HEK293 (cell line): ENCODE measurements around the gene CNIH3.

Experiments used
- BCL11B ChIP-seq: fragments of 450-650 bp; formaldehyde crosslinking; IDR thresholded peaks from 2 replicates; pipeline ENCODE4 v1.5.1; 2016; ENCODE audit warnings: low read depth, missing biosample characterization, missing genetic modification characterization
- HOXD13 ChIP-seq: sonication (generic); formaldehyde crosslinking; IDR thresholded peaks from 2 replicates; pipeline ENCODE4 v1.8.0; 2022; ENCODE audit warnings: missing genetic modification reagents, borderline replicate concordance
- KLF10 ChIP-seq: fragments of 450-650 bp; IDR thresholded peaks from 2 replicates; pipeline ENCODE4 v1.5.1; 2018; ENCODE audit warnings: missing biosample characterization, mild to moderate bottlenecking, missing genetic modification characterization
- MEIS1 ChIP-seq: sonication (generic); formaldehyde crosslinking; IDR thresholded peaks from 2 replicates; pipeline ENCODE4 v1.8.1; 2022; ENCODE audit warnings: missing genetic modification reagents, mild to moderate bottlenecking, borderline replicate concordance
- MZF1 ChIP-seq: fragments of 450-650 bp; formaldehyde crosslinking; IDR thresholded peaks from 2 replicates; pipeline ENCODE4 v1.5.1; 2017; ENCODE audit warnings: missing biosample characterization, missing genetic modification characterization, borderline replicate concordance
- OVOL3 ChIP-seq: fragments of 450-650 bp; formaldehyde crosslinking; IDR thresholded peaks from 2 replicates; pipeline ENCODE4 v1.5.1; 2016; ENCODE audit warnings: missing biosample characterization, missing genetic modification characterization
- SP2 ChIP-seq: fragments of 450-650 bp; formaldehyde crosslinking; IDR thresholded peaks from 2 replicates; pipeline ENCODE4 v1.5.1; 2016; ENCODE audit warnings: missing biosample characterization, missing genetic modification characterization
- SP3 ChIP-seq: fragments of 450-650 bp; formaldehyde crosslinking; IDR thresholded peaks from 2 replicates; pipeline ENCODE4 v1.5.1; 2016; ENCODE audit warnings: missing biosample characterization, missing genetic modification characterization
- SP7 ChIP-seq: fragments of 450-650 bp; formaldehyde crosslinking; IDR thresholded peaks from 2 replicates; pipeline ENCODE4 v1.5.1; 2016; ENCODE audit warnings: missing biosample characterization, missing genetic modification characterization
- TRIM28 ChIP-seq: IDR thresholded peaks from 2 replicates; pipeline ENCODE4 v1.6.1; 2011; ENCODE audit warnings: low read length, control low read depth, borderline replicate concordance
- ZBTB48 ChIP-seq: fragments of 450-650 bp; formaldehyde crosslinking; IDR thresholded peaks from 2 replicates; pipeline ENCODE4 v1.5.1; 2016; ENCODE audit warnings: missing biosample characterization, missing genetic modification characterization
- ZBTB8A ChIP-seq: fragments of 450-650 bp; formaldehyde crosslinking; IDR thresholded peaks from 2 replicates; pipeline ENCODE4 v1.5.1; 2016; ENCODE audit warnings: missing biosample characterization, missing genetic modification characterization
- ZEB2 ChIP-seq: fragments of 450-650 bp; formaldehyde crosslinking; IDR thresholded peaks from 2 replicates; pipeline ENCODE4 v1.5.1; 2016; ENCODE audit warnings: missing biosample characterization, missing genetic modification characterization
- ZNF10 ChIP-seq: fragments of 450-650 bp; formaldehyde crosslinking; IDR thresholded peaks from 2 replicates; pipeline ENCODE4 v1.5.1; 2017; ENCODE audit warnings: missing biosample characterization, missing genetic modification characterization
- ZNF138 ChIP-seq: fragments of 450-650 bp; formaldehyde crosslinking; IDR thresholded peaks from 2 replicates; pipeline ENCODE4 v1.5.1; 2016; ENCODE audit warnings: missing biosample characterization, missing genetic modification characterization, borderline replicate concordance
- ZNF140 ChIP-seq: fragments of 450-650 bp; formaldehyde crosslinking; IDR thresholded peaks from 2 replicates; pipeline ENCODE4 v1.5.1; 2016; ENCODE audit warnings: missing biosample characterization, missing genetic modification characterization
- ZNF148 ChIP-seq: fragments of 450-650 bp; formaldehyde crosslinking; IDR thresholded peaks from 2 replicates; pipeline ENCODE4 v1.5.0; 2017; ENCODE audit warnings: missing biosample characterization, missing genetic modification characterization, borderline replicate concordance
- ZNF16 ChIP-seq: fragments of 450-650 bp; formaldehyde crosslinking; IDR thresholded peaks from 2 replicates; pipeline ENCODE4 v1.5.1; 2016; ENCODE audit warnings: low read depth, missing biosample characterization, missing genetic modification characterization
- ZNF211 ChIP-seq: fragments of 450-650 bp; formaldehyde crosslinking; IDR thresholded peaks from 2 replicates; pipeline ENCODE4 v1.5.1; 2016; ENCODE audit warnings: low read depth, missing biosample characterization, missing genetic modification characterization
- ZNF214 ChIP-seq: fragments of 450-650 bp; formaldehyde crosslinking; IDR thresholded peaks from 2 replicates; pipeline ENCODE4 v1.5.1; 2017; ENCODE audit warnings: missing biosample characterization, mild to moderate bottlenecking, missing genetic modification characterization, borderline replicate concordance
- ZNF221 ChIP-seq: fragments of 450-650 bp; formaldehyde crosslinking; IDR thresholded peaks from 2 replicates; pipeline ENCODE4 v1.5.1; 2017; ENCODE audit warnings: missing biosample characterization, missing genetic modification characterization, borderline replicate concordance
- ZNF239 ChIP-seq: fragments of 450-650 bp; formaldehyde crosslinking; IDR thresholded peaks from 2 replicates; pipeline ENCODE4 v1.5.1; 2016; ENCODE audit warnings: missing biosample characterization, missing genetic modification characterization
- ZNF292 ChIP-seq: fragments of 450-650 bp; formaldehyde crosslinking; IDR thresholded peaks from 2 replicates; pipeline ENCODE4 v1.5.1; 2016; ENCODE audit warnings: low read depth, missing biosample characterization, missing genetic modification characterization, borderline replicate concordance
- ZNF341 ChIP-seq: fragments of 450-650 bp; formaldehyde crosslinking; IDR thresholded peaks from 2 replicates; pipeline ENCODE4; 2016; ENCODE audit warnings: low read depth, missing biosample characterization, missing genetic modification characterization
- ZNF391 ChIP-seq: fragments of 450-650 bp; formaldehyde crosslinking; IDR thresholded peaks from 2 replicates; pipeline ENCODE4 v1.5.1; 2016; ENCODE audit warnings: low read depth, missing biosample characterization, missing genetic modification characterization, borderline replicate concordance
- ZNF423 ChIP-seq: fragments of 450-650 bp; formaldehyde crosslinking; IDR thresholded peaks from 2 replicates; pipeline ENCODE4 v1.5.1; 2016; ENCODE audit warnings: missing biosample characterization, missing genetic modification characterization
- ZNF473 ChIP-seq: fragments of 450-650 bp; formaldehyde crosslinking; IDR thresholded peaks from 2 replicates; pipeline ENCODE4 v1.5.1; 2017; ENCODE audit warnings: missing biosample characterization, missing genetic modification characterization
- ZNF521 ChIP-seq: fragments of 450-650 bp; formaldehyde crosslinking; IDR thresholded peaks from 2 replicates; pipeline ENCODE4 v1.5.1; 2017; ENCODE audit warnings: missing biosample characterization, mild to moderate bottlenecking, missing genetic modification characterization
- ZNF560 ChIP-seq: fragments of 450-650 bp; formaldehyde crosslinking; IDR thresholded peaks from 2 replicates; pipeline ENCODE4 v1.5.1; 2017; ENCODE audit warnings: missing biosample characterization, missing genetic modification characterization, borderline replicate concordance
- ZNF561 ChIP-seq: fragments of 450-650 bp; IDR thresholded peaks from 2 replicates; pipeline ENCODE4 v1.5.1; 2018; ENCODE audit warnings: missing biosample characterization, missing genetic modification characterization, borderline replicate concordance
- ZNF610 ChIP-seq: fragments of 450-650 bp; formaldehyde crosslinking; IDR thresholded peaks from 2 replicates; pipeline ENCODE4 v1.5.1; 2016; ENCODE audit warnings: missing biosample characterization, missing genetic modification characterization, borderline replicate concordance
- ZNF658 ChIP-seq: fragments of 450-650 bp; formaldehyde crosslinking; IDR thresholded peaks from 2 replicates; pipeline ENCODE4; 2016; ENCODE audit warnings: missing biosample characterization, missing genetic modification characterization
- ZNF677 ChIP-seq: fragments of 450-650 bp; IDR thresholded peaks from 2 replicates; pipeline ENCODE4 v1.5.0; 2018; ENCODE audit warnings: missing biosample characterization, mild to moderate bottlenecking, missing genetic modification characterization, moderate library complexity
- ZNF747 ChIP-seq: fragments of 450-650 bp; formaldehyde crosslinking; IDR thresholded peaks from 2 replicates; pipeline ENCODE4 v1.5.1; 2016; ENCODE audit warnings: missing biosample characterization, missing genetic modification characterization
- ZNF76 ChIP-seq: fragments of 450-650 bp; formaldehyde crosslinking; IDR thresholded peaks from 2 replicates; pipeline ENCODE4; 2016; ENCODE audit warnings: low read depth, missing biosample characterization, missing genetic modification characterization, borderline replicate concordance
- TF ChIP-seq, protein P1 (sequence below): fragments of 450-650 bp; formaldehyde crosslinking; IDR thresholded peaks from 2 replicates; pipeline ENCODE4; 2016; ENCODE audit warnings: missing biosample characterization, missing genetic modification characterization
- TF ChIP-seq, protein P2 (sequence below): fragments of 450-650 bp; formaldehyde crosslinking; IDR thresholded peaks from 2 replicates; pipeline ENCODE4 v1.5.1; 2016; ENCODE audit warnings: missing biosample characterization, missing genetic modification characterization, borderline replicate concordance

Gene CNIH3

DNA sequence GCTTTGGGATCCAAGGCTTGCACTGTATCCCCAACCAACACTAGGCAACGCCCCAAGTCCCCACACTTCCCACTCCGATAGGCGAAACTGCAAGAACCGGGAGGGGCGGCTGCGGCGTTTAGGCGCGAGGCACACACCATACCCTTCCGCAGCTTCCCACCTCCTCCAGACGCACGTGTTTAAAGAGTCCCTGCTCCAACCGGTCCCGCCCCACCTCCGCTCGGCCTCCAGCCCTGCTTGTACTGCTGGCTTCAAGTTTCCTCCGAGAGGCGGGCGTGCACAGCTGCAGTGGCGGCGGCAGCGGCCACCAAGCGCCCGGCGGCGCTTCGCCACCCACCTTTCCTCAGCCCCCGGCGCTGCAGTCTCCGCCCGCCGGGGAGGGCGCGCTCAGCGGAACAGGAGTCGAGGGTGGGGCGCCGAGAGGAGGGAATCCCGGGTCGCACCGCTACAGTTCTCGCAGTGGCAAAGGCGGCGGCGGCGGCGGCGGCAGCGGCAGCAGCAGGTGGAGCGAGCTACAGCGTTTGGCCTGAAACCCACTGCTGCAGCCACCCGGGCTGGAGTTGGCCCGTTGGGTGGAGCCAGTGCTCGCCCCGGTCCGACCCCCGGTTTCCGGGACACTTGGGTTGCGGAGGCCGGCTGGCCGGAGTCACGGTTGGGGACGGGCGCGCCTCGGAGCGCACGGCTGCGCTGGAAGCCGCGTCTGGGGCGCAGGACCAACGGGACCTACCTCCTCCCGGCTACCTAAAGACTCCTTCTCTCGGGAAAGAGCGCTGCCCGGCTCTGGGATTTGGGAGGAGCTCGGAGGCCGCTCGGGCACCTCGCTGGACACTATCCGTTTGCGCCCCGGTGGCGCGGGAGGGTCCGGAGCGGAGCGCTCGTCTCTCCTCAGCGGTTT is at the start of gene CNIH3 (continued):
- TF ChIP-seq, protein P1, sequence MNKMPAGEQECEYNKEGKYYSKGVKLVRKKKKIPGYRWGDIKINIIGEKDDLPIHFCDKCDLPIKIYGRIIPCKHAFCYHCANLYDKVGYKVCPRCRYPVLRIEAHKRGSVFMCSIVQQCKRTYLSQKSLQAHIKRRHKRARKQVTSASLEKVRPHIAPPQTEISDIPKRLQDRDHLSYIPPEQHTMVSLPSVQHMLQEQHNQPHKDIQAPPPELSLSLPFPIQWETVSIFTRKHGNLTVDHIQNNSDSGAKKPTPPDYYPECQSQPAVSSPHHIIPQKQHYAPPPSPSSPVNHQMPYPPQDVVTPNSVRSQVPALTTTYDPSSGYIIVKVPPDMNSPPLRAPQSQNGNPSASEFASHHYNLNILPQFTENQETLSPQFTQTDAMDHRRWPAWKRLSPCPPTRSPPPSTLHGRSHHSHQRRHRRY (tag by site-specific recombination): no peak
- TF ChIP-seq SP3 (tag by site-specific recombination) (peak; percentile 97), ZNF239 (tag by site-specific recombination) (no peak), ZNF391 (tag by site-specific recombination) (peak; percentile 57), ZNF211 (tag by site-specific recombination) (no peak), BCL11B (0 out of 2 replicates have a peak, but pooled peaks have one; percentile 54), ZBTB8A (peak; percentile 99), OVOL3 (tag by site-specific recombination) (0 out of 2 replicates have a peak, but pooled peaks have one; percentile 75), ZNF610 (tag by site-specific recombination) (peak; percentile 92), ZNF677 (tag by site-specific recombination) (no peak), ZNF521 (tag by site-specific recombination) (no peak), HOXD13 (CRISPR knock-in tag) (peak; percentile 73; the same call in 1 of the 2 replicates), ZNF140 (tag by site-specific recombination) (no peak), TRIM28 (no peak; the same call in 1 of the 2 replicates), ZNF423 (tag by site-specific recombination) (peak; percentile 92), ZNF16 (peak; percentile 40; the same call in 1 of the 2 replicates), ZNF560 (tag by site-specific recombination) (no peak), ZNF221 (tag by site-specific recombination) (no peak), SP7 (tag by site-specific recombination) (peak; percentile 94), ZNF10 (peak; percentile 74), ZNF148 (tag by site-specific recombination) (no peak), ZNF658 (tag by site-specific recombination) (no peak), ZNF473 (tag by site-specific recombination) (no peak), KLF10 (peak; percentile 85), MZF1 (tag by site-specific recombination) (peak; percentile 96), ZNF138 (tag by site-specific recombination) (no peak), SP2 (peak; percentile 94), ZNF214 (tag by site-specific recombination) (no peak), ZNF561 (tag by site-specific recombination) (peak; percentile 99), ZNF76 (peak; percentile 80), ZBTB48 (peak; percentile 90), ZNF747 (tag by site-specific recombination) (no peak), ZNF341 (peak; percentile 100), MEIS1 (CRISPR knock-in tag) (no peak), ZNF292 (tag by site-specific recombination) (no peak), ZEB2 (peak; percentile 98)
- TF ChIP-seq, protein P2, sequence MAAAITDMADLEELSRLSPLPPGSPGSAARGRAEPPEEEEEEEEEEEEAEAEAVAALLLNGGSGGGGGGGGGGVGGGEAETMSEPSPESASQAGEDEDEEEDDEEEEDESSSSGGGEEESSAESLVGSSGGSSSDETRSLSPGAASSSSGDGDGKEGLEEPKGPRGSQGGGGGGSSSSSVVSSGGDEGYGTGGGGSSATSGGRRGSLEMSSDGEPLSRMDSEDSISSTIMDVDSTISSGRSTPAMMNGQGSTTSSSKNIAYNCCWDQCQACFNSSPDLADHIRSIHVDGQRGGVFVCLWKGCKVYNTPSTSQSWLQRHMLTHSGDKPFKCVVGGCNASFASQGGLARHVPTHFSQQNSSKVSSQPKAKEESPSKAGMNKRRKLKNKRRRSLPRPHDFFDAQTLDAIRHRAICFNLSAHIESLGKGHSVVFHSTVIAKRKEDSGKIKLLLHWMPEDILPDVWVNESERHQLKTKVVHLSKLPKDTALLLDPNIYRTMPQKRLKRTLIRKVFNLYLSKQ (tag by site-specific recombination): no peak; the same call in 1 of the 2 replicates
